ENCODE results near the gene DSCAML1.

DSCAML1 gene

GRCh38 chr11:117606211-117606610 is 190.8 kb downstream of the DSCAML1 start:
- Histone ChIP-seq H4K8ac (ENCODE audit: low read depth, low read length) (no peak overlapping the region), H3K9me3 (replicated peaks in 1 of 2; ENCODE audit: control insufficient read depth in 2 of 2, insufficient read depth in 1 of 2, low read depth in 1 of 2, low read length in 2 of 2) (no peaks in the 10 kb centered on the region), H3K9ac (ENCODE audit: low read depth, low read length, poor library complexity) (no peak overlapping the region), H3K36me3 (replicated peaks in 1 of 2; ENCODE audit: control insufficient read depth in 2 of 2, insufficient read depth in 2 of 2, low read length in 2 of 2) (no peaks in the 10 kb centered on the region), H3K18ac (ENCODE audit: low read length) (no peak overlapping the region), H3K4me2 (ENCODE audit: insufficient read depth, low read length, poor library complexity, severe bottlenecking) (no peak overlapping the region), H2BK15ac (ENCODE audit: low read length) (no peak overlapping the region), H3K4me1 (ENCODE audit: control insufficient read depth in 2 of 2, insufficient read depth in 1 of 2, low read depth in 1 of 2, low read length in 2 of 2) (peaks cover 3 to 5% of the 10 kb centered on the region in 2 donors), H2AFZ (ENCODE audit: low read length) (no peak overlapping the region), H3K4ac (ENCODE audit: low read length) (no peak overlapping the region), H2BK120ac (ENCODE audit: low read depth, low read length) (no peak overlapping the region), H3K23ac (ENCODE audit: low read depth, low read length, poor library complexity) (no peak overlapping the region), H2BK5ac (ENCODE audit: low read length) (no peak overlapping the region), H3K14ac (ENCODE audit: low read length) (no peak overlapping the region), H3K79me1 (ENCODE audit: low read depth, low read length) (no peaks in the 10 kb centered on the region), H2BK12ac (ENCODE audit: low read length) (no peak overlapping the region), H4K91ac (ENCODE audit: low read depth, low read length, poor library complexity) (no peak overlapping the region), H3K27ac (replicated peaks; ENCODE audit: low read length) (no peak overlapping the region), H2AK5ac (ENCODE audit: low read depth, low read length) (no peak overlapping the region), H3K27me3 (ENCODE audit: control insufficient read depth in 3 of 3, insufficient read depth in 3 of 3, low read depth in 1 of 3, low read length in 3 of 3) (peaks cover 0 to 27% (median 0%) of the 10 kb centered on the region in 3 experiments), H3K4me3 (ENCODE audit: low read length in 2 of 2) (no peak overlapping the region)
- no peak for DNase-seq (ENCODE audit: low spot score)
- no CpG with 5 or more reads among the region's 5 CpGs for WGBS, 2 donors (ENCODE audit: extremely low coverage in 2 of 2, insufficient read length in 2 of 2, insufficient replicate concordance in 1 of 2)

- no peak overlapping the region for H2BK12ac ChIP-seq (ENCODE audit: low read length)
- no peak overlapping the region for H4K8ac ChIP-seq (ENCODE audit: low read depth, low read length)
- no CpG with 5 or more reads among the region's 8 CpGs for WGBS, 2 donors (ENCODE audit: extremely low coverage in 2 of 2, insufficient read length in 2 of 2, insufficient replicate concordance in 1 of 2)
- no peak overlapping the region for H3K27ac ChIP-seq (replicated peaks; ENCODE audit: low read length)
- no peak overlapping the region for H3K23ac ChIP-seq (ENCODE audit: low read depth, low read length, poor library complexity)
- no peak overlapping the region for H3K4ac ChIP-seq (ENCODE audit: low read length)
- H2AK5ac ChIP-seq (ENCODE audit: low read depth, low read length): no peak overlapping the region
- H2BK5ac ChIP-seq (ENCODE audit: low read length): no peak overlapping the region
- no peak overlapping the region for H3K18ac ChIP-seq (ENCODE audit: low read length)
- H3K9ac ChIP-seq (ENCODE audit: low read depth, low read length, poor library complexity): no peak overlapping the region
- peak overlapping the region in 1 of 2 donors; percentile 13 for H3K4me3 ChIP-seq (ENCODE audit: low read length in 2 of 2)
- H3K4me1 ChIP-seq (ENCODE audit: control insufficient read depth in 2 of 2, insufficient read depth in 1 of 2, low read depth in 1 of 2, low read length in 2 of 2): peaks cover 8 to 12% of the 10 kb centered on the region in 2 donors
- H3K36me3 ChIP-seq (replicated peaks in 1 of 2; ENCODE audit: control insufficient read depth in 2 of 2, insufficient read depth in 2 of 2, low read length in 2 of 2): no peaks in the 10 kb centered on the region
- peak overlapping the region; percentile 59 for H3K14ac ChIP-seq (ENCODE audit: low read length)
- DNase-seq (ENCODE audit: low spot score): no peak
- H3K4me2 ChIP-seq (ENCODE audit: insufficient read depth, low read length, poor library complexity, severe bottlenecking): no peak overlapping the region
- peaks cover 0 to 22% (median 0%) of the 10 kb centered on the region in 3 experiments for H3K27me3 ChIP-seq (ENCODE audit: control insufficient read depth in 3 of 3, insufficient read depth in 3 of 3, low read depth in 1 of 3, low read length in 3 of 3)
- no peak overlapping the region for H2BK15ac ChIP-seq (ENCODE audit: low read length)
- no peak overlapping the region for H2BK120ac ChIP-seq (ENCODE audit: low read depth, low read length)
- H3K9me3 ChIP-seq (replicated peaks in 1 of 2; ENCODE audit: control insufficient read depth in 2 of 2, insufficient read depth in 1 of 2, low read depth in 1 of 2, low read length in 2 of 2): no peaks in the 10 kb centered on the region
- H4K91ac ChIP-seq (ENCODE audit: low read depth, low read length, poor library complexity): no peak overlapping the region
- H2AFZ ChIP-seq (ENCODE audit: low read length): no peak overlapping the region
- no peaks in the 10 kb centered on the region for H3K79me1 ChIP-seq (ENCODE audit: low read depth, low read length)
These were observed 191.7 kb downstream of the DSCAML1 start for GRCh38 chr11:117605331-117605730.

- H3K27me3 ChIP-seq (ENCODE audit: control insufficient read depth in 3 of 3, insufficient read depth in 3 of 3, low read depth in 1 of 3, low read length in 3 of 3): peaks cover 0 to 22% (median 0%) of the 10 kb centered on the region in 3 experiments
- H3K23ac ChIP-seq (ENCODE audit: low read depth, low read length, poor library complexity): no peak overlapping the region
- no peak overlapping the region for H2BK12ac ChIP-seq (ENCODE audit: low read length)
- no peak overlapping the region for H3K9ac ChIP-seq (ENCODE audit: low read depth, low read length, poor library complexity)
- H3K18ac ChIP-seq (ENCODE audit: low read length): no peak overlapping the region
- DNase-seq (ENCODE audit: low spot score): no peak
- no peak overlapping the region for H3K14ac ChIP-seq (ENCODE audit: low read length)
- H3K4me3 ChIP-seq (ENCODE audit: low read length in 2 of 2): no peak overlapping the region
- H3K27ac ChIP-seq (replicated peaks; ENCODE audit: low read length): no peak overlapping the region
- H3K79me1 ChIP-seq (ENCODE audit: low read depth, low read length): no peaks in the 10 kb centered on the region
- no CpG with 5 or more reads among the region's 14 CpGs for WGBS, 2 donors (ENCODE audit: extremely low coverage in 2 of 2, insufficient read length in 2 of 2, insufficient replicate concordance in 1 of 2)
- no peak overlapping the region for H2BK5ac ChIP-seq (ENCODE audit: low read length)
- H3K4me1 ChIP-seq (ENCODE audit: control insufficient read depth in 2 of 2, insufficient read depth in 1 of 2, low read depth in 1 of 2, low read length in 2 of 2): peaks cover 10 to 14% of the 10 kb centered on the region in 2 donors
- no peak overlapping the region for H4K91ac ChIP-seq (ENCODE audit: low read depth, low read length, poor library complexity)
- H2AK5ac ChIP-seq (ENCODE audit: low read depth, low read length): no peak overlapping the region
- no peak overlapping the region for H2BK15ac ChIP-seq (ENCODE audit: low read length)
- H2BK120ac ChIP-seq (ENCODE audit: low read depth, low read length): no peak overlapping the region
- H3K4ac ChIP-seq (ENCODE audit: low read length): no peak overlapping the region
- no peak overlapping the region for H3K4me2 ChIP-seq (ENCODE audit: insufficient read depth, low read length, poor library complexity, severe bottlenecking)
- no peak overlapping the region for H4K8ac ChIP-seq (ENCODE audit: low read depth, low read length)
- peak overlapping the region; percentile 52 for H2AFZ ChIP-seq (ENCODE audit: low read length)
- no peaks in the 10 kb centered on the region for H3K9me3 ChIP-seq (replicated peaks in 1 of 2; ENCODE audit: control insufficient read depth in 2 of 2, insufficient read depth in 1 of 2, low read depth in 1 of 2, low read length in 2 of 2)
- H3K36me3 ChIP-seq (replicated peaks in 1 of 2; ENCODE audit: control insufficient read depth in 2 of 2, insufficient read depth in 2 of 2, low read length in 2 of 2): no peaks in the 10 kb centered on the region
These were observed 192.6 kb downstream of the DSCAML1 start for GRCh38 chr11:117604336-117604995.

GRCh38 chr11:117603932-117604331 is 193.1 kb downstream of the DSCAML1 start:
- Histone ChIP-seq H3K4ac (ENCODE audit: low read length) (no peak overlapping the region), H3K18ac (ENCODE audit: low read length) (no peak overlapping the region), H3K79me1 (ENCODE audit: low read depth, low read length) (no peaks in the 10 kb centered on the region), H3K9me3 (replicated peaks in 1 of 2; ENCODE audit: control insufficient read depth in 2 of 2, insufficient read depth in 1 of 2, low read depth in 1 of 2, low read length in 2 of 2) (no peaks in the 10 kb centered on the region), H3K4me3 (ENCODE audit: low read length in 2 of 2) (no peak overlapping the region), H2BK120ac (ENCODE audit: low read depth, low read length) (no peak overlapping the region), H2BK12ac (ENCODE audit: low read length) (no peak overlapping the region), H3K9ac (ENCODE audit: low read depth, low read length, poor library complexity) (no peak overlapping the region), H3K23ac (ENCODE audit: low read depth, low read length, poor library complexity) (no peak overlapping the region), H3K14ac (ENCODE audit: low read length) (no peak overlapping the region), H3K4me2 (ENCODE audit: insufficient read depth, low read length, poor library complexity, severe bottlenecking) (no peak overlapping the region), H4K91ac (ENCODE audit: low read depth, low read length, poor library complexity) (no peak overlapping the region), H3K27me3 (ENCODE audit: control insufficient read depth in 3 of 3, insufficient read depth in 3 of 3, low read depth in 1 of 3, low read length in 3 of 3) (peaks cover 0 to 22% (median 0%) of the 10 kb centered on the region in 3 experiments), H3K27ac (replicated peaks; ENCODE audit: low read length) (no peak overlapping the region), H2AK5ac (ENCODE audit: low read depth, low read length) (no peak overlapping the region), H2AFZ (ENCODE audit: low read length) (no peak overlapping the region), H3K4me1 (ENCODE audit: control insufficient read depth in 2 of 2, insufficient read depth in 1 of 2, low read depth in 1 of 2, low read length in 2 of 2) (peaks cover 10 to 14% of the 10 kb centered on the region in 2 donors), H4K8ac (ENCODE audit: low read depth, low read length) (no peak overlapping the region), H3K36me3 (replicated peaks in 1 of 2; ENCODE audit: control insufficient read depth in 2 of 2, insufficient read depth in 2 of 2, low read length in 2 of 2) (no peaks in the 10 kb centered on the region), H2BK15ac (ENCODE audit: low read length) (no peak overlapping the region), H2BK5ac (ENCODE audit: low read length) (no peak overlapping the region)
- DNase-seq (ENCODE audit: low spot score): no peak
- WGBS, 2 donors (ENCODE audit: extremely low coverage in 2 of 2, insufficient read length in 2 of 2, insufficient replicate concordance in 1 of 2): no CpG with 5 or more reads among the region's 5 CpGs
